K562 (cell line): Measurements from ENCODE around the gene GPR32. TPM values are rescaled to one million over a fixed set of nuclear protein-coding genes. Genes with fewer than 3 reads are reported as not detected.
A peak's percentile ranks its signal among the peaks of the same experiment; 100 is the strongest.

Source experiments
- ATF7 ChIP-seq: fragments of 450-650 bp; IDR thresholded peaks from 2 replicates; pipeline ENCODE4 v1.7.1; 2014; ENCODE audit warnings: mild to moderate bottlenecking, moderate library complexity
- FOXP1 ChIP-seq: sonication (generic); formaldehyde crosslinking; IDR thresholded peaks from 2 replicates; pipeline ENCODE4 v1.8.0; 2022; ENCODE audit warnings: mild to moderate bottlenecking, missing genetic modification reagents
- JUN ChIP-seq, 2 experiments: sonication (generic) in 1 of 2; formaldehyde crosslinking in 1 of 2; IDR thresholded peaks; 2 replicates each; pipeline versions ENCODE4 v1.6.1 to v1.8.0; 2012 to 2022; ENCODE audit warnings: borderline replicate concordance in 2 of 2, mild to moderate bottlenecking in 2 of 2, improper control_type of control experiment in 1 of 2, low read depth in 1 of 2, low read length in 1 of 2, missing genetic modification reagents in 1 of 2
- KAT7 ChIP-seq: sonication (generic); formaldehyde crosslinking; IDR thresholded peaks from 2 replicates; pipeline ENCODE4 v1.8.0; 2022; ENCODE audit warnings: missing genetic modification reagents, mild to moderate bottlenecking, borderline replicate concordance
- NCOA1 ChIP-seq: fragments of 450-650 bp; IDR thresholded peaks from 2 replicates; pipeline ENCODE4 v1.6.1; 2016; ENCODE audit warnings: low read depth
- SMARCE1 ChIP-seq: fragments of 450-650 bp; IDR thresholded peaks from 2 replicates; pipeline ENCODE4 v1.7.1; 2016; ENCODE audit warnings: mild to moderate bottlenecking
- SUPT5H ChIP-seq: fragments of 450-650 bp; IDR thresholded peaks from 2 replicates; pipeline ENCODE4 v1.6.1; 2016
- ZNF217 ChIP-seq: sonication (generic); formaldehyde crosslinking; IDR thresholded peaks from 2 replicates; pipeline ENCODE4 v1.8.0; 2022; ENCODE audit warnings: mild to moderate bottlenecking, missing genetic modification reagents
- ZNF24 ChIP-seq: fragments of 450-650 bp; IDR thresholded peaks from 2 replicates; pipeline ENCODE4 v1.6.1; 2016
- ZNF764 ChIP-seq: fragments of 250-450 bp; sonication (Bioruptor Pico); IDR thresholded peaks from 2 replicates; pipeline ENCODE4 v1.4.0; 2020; ENCODE audit warnings: low read depth, mild to moderate bottlenecking, moderate library complexity
- polyA plus RNA-seq, 8 experiments: library from polyadenylated mRNA; depleted of rRNA in 4 of 8; stranded (reverse) in 5 of 8; unstranded in 3 of 8; fragments of >200 nt; fragmentation: Nextera tagmentation in 2 of 8; fragmentation: Illumina TruSeq in 1 of 8; extraction: Ambion mirVana in 2 of 8; extraction: Trizol in 1 of 8; gene quantifications; 2 replicates each; pipeline versions ENCODE4 v1.2.1 to v1.2.3, GENCODE V29; 2011 to 2014; ENCODE audit warnings: inconsistent platforms in 1 of 8, missing spikeins in 1 of 8
- total RNA-seq, 7 experiments: library from RNA; depleted of rRNA in 6 of 7; stranded (reverse); fragments of >200 nt in 6 of 7; fragmentation: Illumina TruSeq in 2 of 7; extraction: Trizol in 2 of 7; gene quantifications; 2 replicates each; pipeline versions ENCODE4 v1.2.1 to v1.2.3, GENCODE V29; 2011 to 2021; ENCODE audit warnings: low replicate concordance in 1 of 7
- TF ChIP-seq, protein P1 (sequence below), 2 experiments: fragments of 450-650 bp in 1 of 2; sonication (generic) in 1 of 2; formaldehyde crosslinking in 1 of 2; IDR thresholded peaks; 2 replicates each; pipeline versions ENCODE4 v1.7.1 to v1.9.0; 2016 to 2022; ENCODE audit warnings: inconsistent platforms in 1 of 2, mild to moderate bottlenecking in 1 of 2, missing genetic modification reagents in 1 of 2
- TF ChIP-seq, protein P2 (sequence below), 2 experiments: fragments of 450-650 bp in 1 of 2; sonication (generic) in 1 of 2; formaldehyde crosslinking in 1 of 2; IDR thresholded peaks in 1 of 2; conservative IDR thresholded peaks in 1 of 2; 2 replicates each; pipeline versions ENCODE4 v1.6.1 to v1.8.1; 2016 to 2023; ENCODE audit warnings: mild to moderate bottlenecking in 2 of 2, moderate library complexity in 2 of 2, inconsistent platforms in 1 of 2, missing genetic modification reagents in 1 of 2
- TF ChIP-seq, protein P3 (sequence below): sonication (generic); formaldehyde crosslinking; IDR thresholded peaks from 2 replicates; pipeline ENCODE4 v1.8.1; 2023; ENCODE audit warnings: mild to moderate bottlenecking, missing genetic modification reagents

Gene GPR32
- total and polyA plus RNA-seq, 9 of the 15 experiments (the other 6 are each of a cell fraction or from before 2014, with no cell fraction given) = not detected

DNA sequence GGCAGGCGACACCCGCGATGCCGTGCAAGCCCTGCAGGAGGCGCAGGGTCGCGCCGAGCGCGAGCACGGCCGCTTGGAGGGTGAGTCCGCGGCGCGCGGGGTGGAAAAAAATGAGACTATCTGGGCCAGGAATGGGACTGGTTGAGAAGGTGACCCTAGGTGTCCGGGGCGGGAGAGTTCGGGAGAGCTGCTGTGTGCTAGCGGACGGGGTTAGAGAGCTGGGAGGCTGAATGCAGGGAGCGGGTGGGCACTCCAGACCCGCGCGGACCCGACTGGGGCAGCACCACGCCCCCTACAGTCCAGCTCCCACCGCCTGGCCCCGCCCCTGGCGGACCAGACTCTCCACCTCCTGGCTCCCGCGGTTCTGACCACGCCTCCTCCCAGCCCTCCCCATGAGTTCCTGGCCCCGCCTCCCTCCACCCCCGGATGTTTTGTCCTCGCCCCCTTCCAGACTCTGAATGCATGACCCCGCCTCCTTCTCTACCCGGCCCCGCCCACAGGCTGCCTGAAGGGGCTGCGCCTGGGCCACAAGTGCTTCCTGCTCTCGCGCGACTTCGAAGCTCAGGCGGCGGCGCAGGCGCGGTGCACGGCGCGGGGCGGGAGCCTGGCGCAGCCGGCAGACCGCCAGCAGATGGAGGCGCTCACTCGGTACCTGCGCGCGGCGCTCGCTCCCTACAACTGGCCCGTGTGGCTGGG is 45.6 kb upstream of the GPR32 start (continued):
- TF ChIP-seq, protein P1, sequence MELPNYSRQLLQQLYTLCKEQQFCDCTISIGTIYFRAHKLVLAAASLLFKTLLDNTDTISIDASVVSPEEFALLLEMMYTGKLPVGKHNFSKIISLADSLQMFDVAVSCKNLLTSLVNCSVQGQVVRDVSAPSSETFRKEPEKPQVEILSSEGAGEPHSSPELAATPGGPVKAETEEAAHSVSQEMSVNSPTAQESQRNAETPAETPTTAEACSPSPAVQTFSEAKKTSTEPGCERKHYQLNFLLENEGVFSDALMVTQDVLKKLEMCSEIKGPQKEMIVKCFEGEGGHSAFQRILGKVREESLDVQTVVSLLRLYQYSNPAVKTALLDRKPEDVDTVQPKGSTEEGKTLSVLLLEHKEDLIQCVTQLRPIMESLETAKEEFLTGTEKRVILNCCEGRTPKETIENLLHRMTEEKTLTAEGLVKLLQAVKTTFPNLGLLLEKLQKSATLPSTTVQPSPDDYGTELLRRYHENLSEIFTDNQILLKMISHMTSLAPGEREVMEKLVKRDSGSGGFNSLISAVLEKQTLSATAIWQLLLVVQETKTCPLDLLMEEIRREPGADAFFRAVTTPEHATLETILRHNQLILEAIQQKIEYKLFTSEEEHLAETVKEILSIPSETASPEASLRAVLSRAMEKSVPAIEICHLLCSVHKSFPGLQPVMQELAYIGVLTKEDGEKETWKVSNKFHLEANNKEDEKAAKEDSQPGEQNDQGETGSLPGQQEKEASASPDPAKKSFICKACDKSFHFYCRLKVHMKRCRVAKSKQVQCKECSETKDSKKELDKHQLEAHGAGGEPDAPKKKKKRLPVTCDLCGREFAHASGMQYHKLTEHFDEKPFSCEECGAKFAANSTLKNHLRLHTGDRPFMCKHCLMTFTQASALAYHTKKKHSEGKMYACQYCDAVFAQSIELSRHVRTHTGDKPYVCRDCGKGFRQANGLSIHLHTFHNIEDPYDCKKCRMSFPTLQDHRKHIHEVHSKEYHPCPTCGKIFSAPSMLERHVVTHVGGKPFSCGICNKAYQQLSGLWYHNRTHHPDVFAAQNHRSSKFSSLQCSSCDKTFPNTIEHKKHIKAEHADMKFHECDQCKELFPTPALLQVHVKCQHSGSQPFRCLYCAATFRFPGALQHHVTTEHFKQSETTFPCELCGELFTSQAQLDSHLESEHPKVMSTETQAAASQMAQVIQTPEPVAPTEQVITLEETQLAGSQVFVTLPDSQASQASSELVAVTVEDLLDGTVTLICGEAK (IDR thresholded peaks at IDR 0.05) = no peak
- TF ChIP-seq, protein P1 (CRISPR knock-in tag; IDR thresholded peaks at IDR 0.05) = no peak
- TF ChIP-seq ZNF764 (CRISPR knock-in tag) = no peak
- TF ChIP-seq FOXP1 = peak; percentile 58; the same call in 1 of the 2 replicates
- 0 out of 2 replicates have a peak, but pooled peaks have one; percentile 4 for TF ChIP-seq JUN (IDR thresholded peaks at IDR 0.05; ENCODE audit: borderline replicate concordance, low read depth, low read length)
- TF ChIP-seq JUN (CRISPR knock-in tag; IDR thresholded peaks at IDR 0.05; ENCODE audit: borderline replicate concordance) = no peak
- peak; percentile 62; the same call in 1 of the 2 replicates for TF ChIP-seq SMARCE1
- TF ChIP-seq ZNF24 = peak; percentile 66; the same call in 1 of the 2 replicates
- TF ChIP-seq SUPT5H = peak; percentile 70
- peak; percentile 54 for TF ChIP-seq ATF7
- TF ChIP-seq, protein P2, sequence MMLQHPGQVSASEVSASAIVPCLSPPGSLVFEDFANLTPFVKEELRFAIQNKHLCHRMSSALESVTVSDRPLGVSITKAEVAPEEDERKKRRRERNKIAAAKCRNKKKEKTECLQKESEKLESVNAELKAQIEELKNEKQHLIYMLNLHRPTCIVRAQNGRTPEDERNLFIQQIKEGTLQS (IDR thresholded peaks at IDR 0.05) = no peak
- TF ChIP-seq, protein P2 (CRISPR knock-in tag; conservative IDR thresholded peaks at IDR 0.05) = no peak; the same call in 1 of the 2 replicates
- TF ChIP-seq NCOA1 = peak; percentile 58; the same call in 1 of the 2 replicates
- no peak for TF ChIP-seq ZNF217 (CRISPR knock-in tag)
- TF ChIP-seq, protein P3, sequence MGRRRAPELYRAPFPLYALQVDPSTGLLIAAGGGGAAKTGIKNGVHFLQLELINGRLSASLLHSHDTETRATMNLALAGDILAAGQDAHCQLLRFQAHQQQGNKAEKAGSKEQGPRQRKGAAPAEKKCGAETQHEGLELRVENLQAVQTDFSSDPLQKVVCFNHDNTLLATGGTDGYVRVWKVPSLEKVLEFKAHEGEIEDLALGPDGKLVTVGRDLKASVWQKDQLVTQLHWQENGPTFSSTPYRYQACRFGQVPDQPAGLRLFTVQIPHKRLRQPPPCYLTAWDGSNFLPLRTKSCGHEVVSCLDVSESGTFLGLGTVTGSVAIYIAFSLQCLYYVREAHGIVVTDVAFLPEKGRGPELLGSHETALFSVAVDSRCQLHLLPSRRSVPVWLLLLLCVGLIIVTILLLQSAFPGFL (CRISPR knock-in tag) = peak; percentile 95; the same call in 1 of the 2 replicates
- no peak; the same call in 1 of the 2 replicates for TF ChIP-seq KAT7 (CRISPR knock-in tag)
